ENCODE results near the gene RAD9A. TPM values are rescaled to one million over a fixed set of nuclear protein-coding genes. Genes with fewer than 3 reads are reported as not detected.
A peak's percentile ranks its signal among the peaks of the same experiment; 100 is the strongest.

The RAD9A gene
- polyA plus RNA-seq, 1 of the 3 experiments (the other 2 are of a cell fraction) = 22.3 TPM

DNA sequence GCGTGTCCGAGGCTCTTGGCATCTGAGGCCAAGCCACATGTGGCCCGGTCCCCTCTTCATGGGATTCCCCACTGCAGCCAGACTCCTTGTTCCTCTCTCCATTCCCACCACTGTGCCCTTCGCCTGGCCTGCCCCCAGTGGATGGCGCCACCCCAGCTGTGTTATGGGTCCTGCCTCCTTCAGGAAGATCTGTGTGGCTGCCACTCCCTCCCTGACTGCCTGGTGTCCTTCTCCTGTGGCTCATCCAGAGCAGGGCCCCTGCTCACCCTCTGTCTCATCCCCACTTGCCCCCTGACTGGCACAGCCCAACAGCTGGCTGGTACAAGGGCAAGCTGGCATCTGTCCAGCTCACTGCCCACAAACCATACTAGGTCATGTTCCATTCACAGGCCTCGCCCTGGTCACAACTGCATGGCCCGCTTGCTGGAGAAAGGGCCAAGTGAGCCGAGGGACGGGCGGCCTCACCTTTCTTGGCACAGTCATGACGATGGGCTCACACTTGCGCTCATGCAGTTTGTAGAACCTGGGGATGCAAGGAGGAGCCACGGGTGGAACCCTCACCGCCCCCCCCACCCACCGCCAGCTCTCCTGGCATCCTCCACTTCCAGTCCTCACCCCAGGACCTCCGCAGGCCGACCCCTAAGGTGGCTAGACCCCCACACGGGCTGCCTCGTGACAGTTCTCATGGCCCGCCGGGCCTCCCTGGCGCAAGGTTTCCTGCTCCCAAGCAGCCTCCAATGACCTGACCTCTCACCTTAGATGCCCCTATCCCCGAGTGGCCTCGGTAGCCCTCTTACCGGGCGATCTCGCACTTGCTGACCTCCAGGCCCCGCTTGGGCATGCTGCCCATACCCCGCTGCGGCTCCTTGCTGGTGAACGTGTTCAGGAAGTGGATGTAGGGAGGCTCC, 47.8 kb downstream of the RAD9A start:
- no peaks in the 10 kb centered on the region for H3K9me2 ChIP-seq
- CTCF ChIA-PET = interaction anchor here (1.0 kb wide), 2 partner anchors 10 to 48 kb away, joined by 3 read pairs; partner anchors contain the start of gene RAD9A
- H3K4me2 ChIP-seq = no peak overlapping the region
- H4K20me1 ChIP-seq (ENCODE audit: insufficient read depth) = no peaks in the 10 kb centered on the region
- POLR2A ChIA-PET = no interaction called here
- no peak overlapping the region for H3K9ac ChIP-seq
- H3K27me3 ChIP-seq (ENCODE audit: insufficient read depth) = no peaks in the 10 kb centered on the region
- no peak overlapping the region for H2AFZ ChIP-seq (ENCODE audit: low read depth)
- H3K36me3 ChIP-seq (replicated peaks in 1 of 2; ENCODE audit: control insufficient read depth in 1 of 2, insufficient read depth in 2 of 2, low read length in 1 of 2) = peaks cover 0 to 34% of the 10 kb centered on the region in 2 experiments
- no peak overlapping the region for H3K27ac ChIP-seq (ENCODE audit: low read depth in 2 of 2, low read length in 1 of 2)
- 92% methylated on average over 24 of the region's 31 CpGs for WGBS (ENCODE audit: low lambda C conversion rate)
- H3K4me1 ChIP-seq (ENCODE audit: control insufficient read depth in 1 of 2, insufficient read depth in 2 of 2, low read depth in 1 of 2, low read length in 1 of 2) = peaks cover 4 to 11% of the 10 kb centered on the region in 2 experiments; a peak in 3 of 4 replicates
- DNase-seq = no peak
- TF ChIP-seq, protein P1, sequence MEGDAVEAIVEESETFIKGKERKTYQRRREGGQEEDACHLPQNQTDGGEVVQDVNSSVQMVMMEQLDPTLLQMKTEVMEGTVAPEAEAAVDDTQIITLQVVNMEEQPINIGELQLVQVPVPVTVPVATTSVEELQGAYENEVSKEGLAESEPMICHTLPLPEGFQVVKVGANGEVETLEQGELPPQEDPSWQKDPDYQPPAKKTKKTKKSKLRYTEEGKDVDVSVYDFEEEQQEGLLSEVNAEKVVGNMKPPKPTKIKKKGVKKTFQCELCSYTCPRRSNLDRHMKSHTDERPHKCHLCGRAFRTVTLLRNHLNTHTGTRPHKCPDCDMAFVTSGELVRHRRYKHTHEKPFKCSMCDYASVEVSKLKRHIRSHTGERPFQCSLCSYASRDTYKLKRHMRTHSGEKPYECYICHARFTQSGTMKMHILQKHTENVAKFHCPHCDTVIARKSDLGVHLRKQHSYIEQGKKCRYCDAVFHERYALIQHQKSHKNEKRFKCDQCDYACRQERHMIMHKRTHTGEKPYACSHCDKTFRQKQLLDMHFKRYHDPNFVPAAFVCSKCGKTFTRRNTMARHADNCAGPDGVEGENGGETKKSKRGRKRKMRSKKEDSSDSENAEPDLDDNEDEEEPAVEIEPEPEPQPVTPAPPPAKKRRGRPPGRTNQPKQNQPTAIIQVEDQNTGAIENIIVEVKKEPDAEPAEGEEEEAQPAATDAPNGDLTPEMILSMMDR (IDR thresholded peaks at IDR 0.05) = peak; percentile 44
- TF ChIP-seq SMC3 (IDR thresholded peaks at IDR 0.05; ENCODE audit: low read depth, low read length) = no peak
- TF ChIP-seq TAF1 (IDR thresholded peaks at IDR 0.05; ENCODE audit: borderline replicate concordance, low read depth, low read length) = no peak
- TF ChIP-seq, protein P2, sequence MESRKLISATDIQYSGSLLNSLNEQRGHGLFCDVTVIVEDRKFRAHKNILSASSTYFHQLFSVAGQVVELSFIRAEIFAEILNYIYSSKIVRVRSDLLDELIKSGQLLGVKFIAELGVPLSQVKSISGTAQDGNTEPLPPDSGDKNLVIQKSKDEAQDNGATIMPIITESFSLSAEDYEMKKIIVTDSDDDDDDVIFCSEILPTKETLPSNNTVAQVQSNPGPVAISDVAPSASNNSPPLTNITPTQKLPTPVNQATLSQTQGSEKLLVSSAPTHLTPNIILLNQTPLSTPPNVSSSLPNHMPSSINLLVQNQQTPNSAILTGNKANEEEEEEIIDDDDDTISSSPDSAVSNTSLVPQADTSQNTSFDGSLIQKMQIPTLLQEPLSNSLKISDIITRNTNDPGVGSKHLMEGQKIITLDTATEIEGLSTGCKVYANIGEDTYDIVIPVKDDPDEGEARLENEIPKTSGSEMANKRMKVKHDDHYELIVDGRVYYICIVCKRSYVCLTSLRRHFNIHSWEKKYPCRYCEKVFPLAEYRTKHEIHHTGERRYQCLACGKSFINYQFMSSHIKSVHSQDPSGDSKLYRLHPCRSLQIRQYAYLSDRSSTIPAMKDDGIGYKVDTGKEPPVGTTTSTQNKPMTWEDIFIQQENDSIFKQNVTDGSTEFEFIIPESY (IDR thresholded peaks at IDR 0.05; ENCODE audit: borderline replicate concordance, low read depth) = no peak
- TF ChIP-seq NFIC (IDR thresholded peaks at IDR 0.05; ENCODE audit: borderline replicate concordance) = peak; percentile 40; the same call in 1 of the 2 replicates
- H3K4me3 ChIP-seq (ENCODE audit: low read depth in 2 of 2, low read length in 1 of 2) = no peak overlapping the region
- H3K9me3 ChIP-seq = no peaks in the 10 kb centered on the region
- no peaks in the 10 kb centered on the region for H3F3A ChIP-seq (replicated peaks; ENCODE audit: insufficient read depth)
- H3K79me2 ChIP-seq (ENCODE audit: insufficient read depth) = peaks cover 12% of the 10 kb centered on the region; the same call in 1 of the 2 replicates

DNA sequence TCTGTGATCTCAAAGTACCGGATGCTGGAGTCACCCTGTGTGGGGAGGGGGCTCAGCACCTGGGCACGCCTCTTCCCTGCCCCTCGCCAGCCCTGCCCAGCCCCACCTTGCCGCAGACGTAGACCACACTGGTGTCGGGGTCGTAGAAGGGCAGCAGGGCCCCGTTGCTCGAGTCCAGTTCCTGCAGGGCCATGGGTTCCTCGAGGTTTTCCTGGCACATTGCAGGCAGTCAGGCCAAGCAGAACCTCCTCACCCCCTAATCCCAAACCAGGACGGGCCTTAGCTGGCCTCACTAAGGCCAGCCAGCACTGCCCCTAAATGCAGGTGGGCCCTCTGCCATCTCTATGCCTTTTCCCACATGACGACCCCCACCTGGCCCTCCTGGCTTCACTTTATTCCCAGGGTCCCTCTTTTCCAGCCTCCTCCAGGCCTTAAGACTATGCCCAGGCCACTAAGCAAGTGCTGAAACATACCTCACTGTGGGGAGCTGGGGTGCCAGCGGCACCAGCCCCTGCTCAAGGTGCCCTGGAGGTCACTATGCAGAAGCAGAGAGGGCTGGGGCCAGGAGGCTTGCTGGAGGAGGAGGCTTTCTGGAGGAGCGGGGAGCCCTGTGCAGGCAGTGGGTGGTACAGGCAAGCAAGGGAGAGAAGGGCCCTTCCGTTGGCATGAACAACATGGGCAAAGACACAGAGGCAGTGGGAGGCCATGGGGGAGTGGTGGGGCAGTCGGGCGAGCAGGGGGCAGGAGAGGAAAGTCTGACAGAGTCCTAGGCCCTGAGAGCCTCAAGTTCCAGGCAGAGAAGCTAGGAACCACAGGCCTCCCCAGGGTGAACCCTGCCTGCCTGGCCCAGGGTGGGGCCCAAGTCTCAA, 48.7 kb downstream of the RAD9A start:
- H3K4me2 ChIP-seq = no peak overlapping the region
- H3K79me2 ChIP-seq (ENCODE audit: insufficient read depth) = peaks cover 12% of the 10 kb centered on the region; the same call in 1 of the 2 replicates
- TF ChIP-seq FOSL2 (IDR thresholded peaks at IDR 0.05; ENCODE audit: borderline replicate concordance, low read depth) (no peak), NFIC (IDR thresholded peaks at IDR 0.05; ENCODE audit: borderline replicate concordance) (no peak), GATA2 (CRISPR knock-in tag; IDR thresholded peaks at IDR 0.05) (no peak), FOXJ3 (CRISPR knock-in tag; IDR thresholded peaks at IDR 0.05) (no peak), YY1 (IDR thresholded peaks at IDR 0.05; ENCODE audit: low read depth) (no peak), EP300 (IDR thresholded peaks at IDR 0.05; ENCODE audit: borderline replicate concordance in 1 of 2, low read depth in 1 of 2, low read length in 1 of 2) (no peak)
- TF ChIP-seq, protein P3, sequence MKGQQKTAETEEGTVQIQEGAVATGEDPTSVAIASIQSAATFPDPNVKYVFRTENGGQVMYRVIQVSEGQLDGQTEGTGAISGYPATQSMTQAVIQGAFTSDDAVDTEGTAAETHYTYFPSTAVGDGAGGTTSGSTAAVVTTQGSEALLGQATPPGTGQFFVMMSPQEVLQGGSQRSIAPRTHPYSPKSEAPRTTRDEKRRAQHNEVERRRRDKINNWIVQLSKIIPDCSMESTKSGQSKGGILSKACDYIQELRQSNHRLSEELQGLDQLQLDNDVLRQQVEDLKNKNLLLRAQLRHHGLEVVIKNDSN (IDR thresholded peaks at IDR 0.05; ENCODE audit: borderline replicate concordance, low read depth) = no peak
- TF ChIP-seq, protein P4, sequence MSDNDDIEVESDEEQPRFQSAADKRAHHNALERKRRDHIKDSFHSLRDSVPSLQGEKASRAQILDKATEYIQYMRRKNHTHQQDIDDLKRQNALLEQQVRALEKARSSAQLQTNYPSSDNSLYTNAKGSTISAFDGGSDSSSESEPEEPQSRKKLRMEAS (IDR thresholded peaks at IDR 0.05; ENCODE audit: low read depth) = no peak
- no peaks in the 10 kb centered on the region for H3K27me3 ChIP-seq (ENCODE audit: insufficient read depth)
- DNase-seq = no peak
- POLR2A ChIA-PET = interaction anchor here (0.7 to 1.7 kb wide), 2 partner anchors 12 to 39 kb away, joined by 3 to 4 read pairs; partner anchors contain the start of genes PPP1CA and RPS6KB2
- 92% methylated on average over 9 of the region's 17 CpGs for WGBS (ENCODE audit: low lambda C conversion rate)
- no peak overlapping the region for H3K4me3 ChIP-seq (ENCODE audit: low read depth in 2 of 2, low read length in 1 of 2)
- peaks cover 0 to 31% of the 10 kb centered on the region in 2 experiments for H3K36me3 ChIP-seq (replicated peaks in 1 of 2; ENCODE audit: control insufficient read depth in 1 of 2, insufficient read depth in 2 of 2, low read length in 1 of 2)
- H2AFZ ChIP-seq (ENCODE audit: low read depth) = no peak overlapping the region
- H3K9ac ChIP-seq = no peak overlapping the region
- H3F3A ChIP-seq (replicated peaks; ENCODE audit: insufficient read depth) = no peaks in the 10 kb centered on the region
- H3K9me2 ChIP-seq = no peaks in the 10 kb centered on the region
- H4K20me1 ChIP-seq (ENCODE audit: insufficient read depth) = no peaks in the 10 kb centered on the region
- H3K27ac ChIP-seq (ENCODE audit: low read depth in 2 of 2, low read length in 1 of 2) = no peak overlapping the region
- H3K9me3 ChIP-seq = no peaks in the 10 kb centered on the region
- CTCF ChIA-PET = no interaction called here
- H3K4me1 ChIP-seq (ENCODE audit: control insufficient read depth in 1 of 2, insufficient read depth in 2 of 2, low read depth in 1 of 2, low read length in 1 of 2) = peaks cover 4 to 11% of the 10 kb centered on the region in 2 experiments; a peak in 3 of 4 replicates
